GM12864 (cell line): ENCODE data around the gene TRIO.

ENCODE experiments used
- DNase-seq: peaks from one replicate; pipeline ENCODE4 v3.0.0-alpha.2; 2011; ENCODE audit warnings: low read depth
- H3K4me3 ChIP-seq: 2 replicates; pipeline ENCODE4 v1.5.1; 2011; ENCODE audit warnings: mild to moderate bottlenecking, low read depth, low read length, control low read depth
- TF ChIP-seq, protein P1 (sequence below): IDR thresholded peaks from 2 replicates; pipeline ENCODE4 v1.5.1; 2011; ENCODE audit warnings: low read depth, mild to moderate bottlenecking, moderate library complexity, low read length, control low read depth, inconsistent platforms; ENCODE audit errors: missing control alignments

Gene TRIO

GRCh38 chr5:14112998-14113652 lies 30.0 kb upstream of the TRIO start:
- TF ChIP-seq, protein P1, sequence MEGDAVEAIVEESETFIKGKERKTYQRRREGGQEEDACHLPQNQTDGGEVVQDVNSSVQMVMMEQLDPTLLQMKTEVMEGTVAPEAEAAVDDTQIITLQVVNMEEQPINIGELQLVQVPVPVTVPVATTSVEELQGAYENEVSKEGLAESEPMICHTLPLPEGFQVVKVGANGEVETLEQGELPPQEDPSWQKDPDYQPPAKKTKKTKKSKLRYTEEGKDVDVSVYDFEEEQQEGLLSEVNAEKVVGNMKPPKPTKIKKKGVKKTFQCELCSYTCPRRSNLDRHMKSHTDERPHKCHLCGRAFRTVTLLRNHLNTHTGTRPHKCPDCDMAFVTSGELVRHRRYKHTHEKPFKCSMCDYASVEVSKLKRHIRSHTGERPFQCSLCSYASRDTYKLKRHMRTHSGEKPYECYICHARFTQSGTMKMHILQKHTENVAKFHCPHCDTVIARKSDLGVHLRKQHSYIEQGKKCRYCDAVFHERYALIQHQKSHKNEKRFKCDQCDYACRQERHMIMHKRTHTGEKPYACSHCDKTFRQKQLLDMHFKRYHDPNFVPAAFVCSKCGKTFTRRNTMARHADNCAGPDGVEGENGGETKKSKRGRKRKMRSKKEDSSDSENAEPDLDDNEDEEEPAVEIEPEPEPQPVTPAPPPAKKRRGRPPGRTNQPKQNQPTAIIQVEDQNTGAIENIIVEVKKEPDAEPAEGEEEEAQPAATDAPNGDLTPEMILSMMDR = no peak
- DNase-seq = no peak

GRCh38 chr5:14114615-14115251 lies 28.4 kb upstream of the TRIO start:
- H3K4me3 ChIP-seq = no peak overlapping the region
- no peak for DNase-seq
- TF ChIP-seq, protein P1 = no peak

More at GRCh38 chr5:14112998-14113652, 30.0 kb upstream of the TRIO start:
- H3K4me3 ChIP-seq = no peak overlapping the region

DNA sequence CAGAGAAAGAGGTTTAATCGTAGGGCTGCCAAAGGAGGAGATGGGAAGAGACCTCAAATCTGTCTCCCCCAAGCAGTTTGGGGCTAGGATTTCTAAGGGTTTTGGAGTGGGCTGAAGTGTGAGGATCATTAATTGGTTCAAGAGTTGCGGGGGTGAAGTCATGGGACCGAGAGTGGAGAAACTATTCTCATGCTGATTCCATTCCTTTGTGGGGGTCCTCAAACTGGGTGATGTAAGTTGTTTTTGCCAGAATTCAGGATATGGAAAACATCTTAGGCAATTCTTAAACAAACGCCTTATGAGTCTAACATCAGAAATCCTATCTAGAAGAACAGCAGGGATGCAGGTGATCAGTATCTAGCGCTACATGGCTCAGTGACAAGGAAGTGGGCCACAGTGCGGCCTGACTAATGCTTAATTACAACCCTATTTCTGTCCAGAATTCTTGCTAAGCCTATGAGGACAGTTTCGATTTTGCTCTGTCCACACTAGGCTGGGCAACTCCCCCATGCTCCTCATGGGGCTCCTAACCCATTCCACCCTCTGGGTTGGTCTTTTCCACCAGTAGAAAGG lies 27.7 kb upstream of the TRIO start:
- no peak overlapping the region for H3K4me3 ChIP-seq
- no peak for DNase-seq
- TF ChIP-seq, protein P1 = no peak

GRCh38 chr5:14118551-14119320 lies 24.4 kb upstream of the TRIO start:
- no peak overlapping the region for H3K4me3 ChIP-seq
- DNase-seq = no peak

DNA sequence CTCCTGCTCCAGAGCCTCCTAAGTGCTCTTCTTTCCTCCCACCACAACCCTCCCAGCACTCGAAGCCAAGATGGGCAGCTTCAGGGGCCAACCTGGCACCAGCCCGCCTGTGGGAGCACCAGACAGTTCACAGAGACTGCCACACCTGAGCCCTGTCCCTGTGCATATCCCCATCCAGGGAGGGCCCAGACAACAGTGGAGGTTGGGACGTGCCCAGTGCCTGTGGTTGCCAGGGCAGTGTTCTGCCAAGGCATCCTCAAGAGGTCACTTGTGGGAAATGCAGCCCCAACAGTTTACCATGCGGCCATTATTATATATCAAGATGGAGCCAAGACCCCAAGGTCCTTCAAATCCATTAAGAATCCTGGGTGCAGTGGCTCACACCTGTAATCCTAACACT lies 23.0 kb upstream of the TRIO start:
- DNase-seq = no peak
- H3K4me3 ChIP-seq = no peak overlapping the region
- TF ChIP-seq, protein P1 = no peak

More at GRCh38 chr5:14118551-14119320, 24.4 kb upstream of the TRIO start:
- TF ChIP-seq, protein P1 = no peak

DNA sequence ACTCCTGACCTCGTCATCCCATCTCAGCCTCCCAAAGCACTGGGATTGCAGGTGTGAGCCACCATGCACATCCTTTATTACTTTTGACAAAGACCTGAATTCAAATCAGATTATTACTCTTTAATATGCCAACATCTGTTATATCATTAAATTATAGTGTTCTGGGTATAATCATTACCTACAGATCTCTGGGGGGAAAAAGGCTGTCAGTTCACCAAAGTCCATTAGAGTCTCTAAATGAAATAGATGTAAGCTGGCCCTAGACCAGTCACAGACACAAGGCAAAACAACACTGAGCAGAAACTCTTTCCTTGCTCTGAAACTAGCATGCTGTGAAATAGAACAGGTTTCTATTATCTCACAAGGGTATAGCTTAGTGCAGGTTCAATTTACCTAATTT lies 21.6 kb upstream of the TRIO start:
- TF ChIP-seq, protein P1 = no peak
- H3K4me3 ChIP-seq = no peak overlapping the region
- DNase-seq = no peak
